Spinal cord (tissue), 10 donors: Measurements from ENCODE around the gene PSMB7. TPM values are rescaled to one million over a fixed set of nuclear protein-coding genes. Genes with fewer than 3 reads are reported as not detected.

ENCODE experiments used
- DNase-seq, 6 donors: peaks; one replicate each; pipeline versions ENCODE4 v3.0.0 to v3.0.0-alpha.2; 2013 to 2015; ENCODE audit warnings: low spot score in 6 of 6, low read depth in 4 of 6
- H3K27ac ChIP-seq: one replicate; pipeline ENCODE4 v1.5.1; 2013; ENCODE audit warnings: low read depth, low read length, control low read depth
- H3K27me3 ChIP-seq: one replicate; pipeline ENCODE4 v1.6.1; 2013; ENCODE audit warnings: low read length; ENCODE audit not compliant: control insufficient read depth, insufficient read depth
- H3K36me3 ChIP-seq: one replicate; pipeline ENCODE4 v1.6.1; 2013; ENCODE audit warnings: low read length; ENCODE audit not compliant: control insufficient read depth, insufficient read depth
- H3K4me1 ChIP-seq: one replicate; pipeline ENCODE4 v1.6.1; 2013; ENCODE audit warnings: low read length; ENCODE audit not compliant: control insufficient read depth, insufficient read depth
- H3K4me3 ChIP-seq: one replicate; pipeline ENCODE4 v1.5.1; 2013; ENCODE audit warnings: low read depth, low read length, control low read depth
- H3K9me3 ChIP-seq: one replicate; pipeline ENCODE4 v1.6.1; 2013; ENCODE audit warnings: low read length; ENCODE audit not compliant: control insufficient read depth, insufficient read depth
- WGBS: methylation state at CpG from one replicate; pipeline ENCODE4 v1.1.5; 2013; ENCODE audit warnings: missing lambda C conversion rate; ENCODE audit not compliant: insufficient coverage; 5-methylcytosine and 5-hydroxymethylcytosine counted together
- polyA plus RNA-seq, 2 donors: library from polyadenylated mRNA; unstranded; fragments of 120-200 nt; gene quantifications; one replicate each; pipeline ENCODE4 v1.2.1, GENCODE V29; 2013; ENCODE audit not compliant: insufficient read length in 2 of 2
- total RNA-seq, 2 donors: library from RNA; depleted of rRNA in 1 of 2; stranded (reverse); fragments of 120-200 nt in 1 of 2; fragments of >200 nt in 1 of 2; gene quantifications; one replicate each; pipeline versions ENCODE4 v1.2.3 to v1.2.4, GENCODE V29; 2013 to 2014
- donor health status: healthy.

Gene PSMB7
- total and polyA plus RNA-seq, 4 donors = 154 to 244 (median 208) TPM

GRCh38 chr9:124363326-124364096 lies 51.7 kb downstream of the PSMB7 start:
- Histone ChIP-seq H3K9me3 (no peaks in the 10 kb centered on the region), H3K4me1 (peaks cover 12% of the 10 kb centered on the region), H3K27me3 (no peaks in the 10 kb centered on the region), H3K36me3 (peaks cover 7% of the 10 kb centered on the region), H3K4me3 (no peak overlapping the region), H3K27ac (no peak overlapping the region)
- WGBS = 82% methylated on average over 15 of the region's 21 CpGs
- DNase-seq = no peak

- peak in 2 of 6 donors; percentile 23 to 86 for DNase-seq
- Histone ChIP-seq H3K9me3 (no peaks in the 10 kb centered on the region), H3K4me1 (peaks cover 13% of the 10 kb centered on the region), H3K4me3 (no peak overlapping the region), H3K27ac (no peak overlapping the region), H3K36me3 (peaks cover 20% of the 10 kb centered on the region), H3K27me3 (no peaks in the 10 kb centered on the region)
- 32% methylated on average over 7 of the region's 8 CpGs for WGBS
Observed at GRCh38 chr9:124361128-124361527, 54.1 kb downstream of the PSMB7 start.

- peaks cover 23% of the 10 kb centered on the region for H3K4me1 ChIP-seq
- peaks cover 29% of the 10 kb centered on the region for H3K36me3 ChIP-seq
- no peak overlapping the region for H3K4me3 ChIP-seq
- no peaks in the 10 kb centered on the region for H3K9me3 ChIP-seq
- H3K27me3 ChIP-seq = no peaks in the 10 kb centered on the region
- WGBS = 68% methylated on average over 9 of the region's 11 CpGs
- no peak overlapping the region for H3K27ac ChIP-seq
- DNase-seq = no peak
Observed at GRCh38 chr9:124359855-124360678, 55.2 kb downstream of the PSMB7 start.

- H3K27me3 ChIP-seq = no peaks in the 10 kb centered on the region
- H3K27ac ChIP-seq = no peak overlapping the region
- H3K4me3 ChIP-seq = no peak overlapping the region
- DNase-seq = no peak
- WGBS = 94% methylated on average over 3 of the region's 6 CpGs
- H3K4me1 ChIP-seq = peaks cover 23% of the 10 kb centered on the region
- peaks cover 35% of the 10 kb centered on the region for H3K36me3 ChIP-seq
- no peaks in the 10 kb centered on the region for H3K9me3 ChIP-seq
Observed at GRCh38 chr9:124359426-124359825, 55.8 kb downstream of the PSMB7 start.

GRCh38 chr9:124358631-124359030 lies 56.6 kb downstream of the PSMB7 start:
- peaks cover 41% of the 10 kb centered on the region for H3K36me3 ChIP-seq
- DNase-seq = no peak
- no peaks in the 10 kb centered on the region for H3K27me3 ChIP-seq
- H3K27ac ChIP-seq = no peak overlapping the region
- H3K4me3 ChIP-seq = no peak overlapping the region
- H3K9me3 ChIP-seq = no peaks in the 10 kb centered on the region
- H3K4me1 ChIP-seq = peaks cover 23% of the 10 kb centered on the region
- 100% methylated on average over 6 of the region's 13 CpGs for WGBS

GRCh38 chr9:124357721-124358361 lies 57.4 kb downstream of the PSMB7 start:
- Histone ChIP-seq H3K36me3 (peaks cover 49% of the 10 kb centered on the region), H3K9me3 (no peaks in the 10 kb centered on the region), H3K27ac (no peak overlapping the region), H3K27me3 (no peaks in the 10 kb centered on the region), H3K4me3 (no peak overlapping the region), H3K4me1 (peaks cover 23% of the 10 kb centered on the region)
- 86% methylated on average over 13 of the region's 13 CpGs for WGBS
- no peak for DNase-seq

- no peaks in the 10 kb centered on the region for H3K27me3 ChIP-seq
- peaks cover 20% of the 10 kb centered on the region for H3K4me1 ChIP-seq
- H3K27ac ChIP-seq = no peak overlapping the region
- 96% methylated on average over 15 of the region's 19 CpGs for WGBS
- no peak for DNase-seq
- no peaks in the 10 kb centered on the region for H3K9me3 ChIP-seq
- no peak overlapping the region for H3K4me3 ChIP-seq
- peaks cover 57% of the 10 kb centered on the region for H3K36me3 ChIP-seq
Observed at GRCh38 chr9:124356745-124357390, 58.4 kb downstream of the PSMB7 start.

- no peak for DNase-seq
- H3K4me1 ChIP-seq = peaks cover 20% of the 10 kb centered on the region
- H3K27ac ChIP-seq = no peak overlapping the region
- 93% methylated on average over 13 of the region's 15 CpGs for WGBS
- H3K27me3 ChIP-seq = no peaks in the 10 kb centered on the region
- no peaks in the 10 kb centered on the region for H3K9me3 ChIP-seq
- peaks cover 60% of the 10 kb centered on the region for H3K36me3 ChIP-seq
- H3K4me3 ChIP-seq = no peak overlapping the region
Observed at GRCh38 chr9:124355941-124356744, 59.1 kb downstream of the PSMB7 start.
